Fibroblast of the aortic adventitia (primary cell): ENCODE measurements around the gene SDK2. TPM values are rescaled to one million over a fixed set of nuclear protein-coding genes. Genes with fewer than 3 reads are reported as not detected.
A peak's percentile ranks its signal among the peaks of the same experiment; 100 is the strongest.

Source experiments
- DNase-seq: peaks from one replicate; pipeline ENCODE4 v3.0.0-alpha.2; 2010; ENCODE audit warnings: low read depth
- H3K4me3 ChIP-seq: 2 replicates; pipeline ENCODE4 v1.5.1; 2011; ENCODE audit warnings: low read depth, mild to moderate bottlenecking, control low read depth, low read length, moderate library complexity
- CTCF ChIP-seq: IDR thresholded peaks from 2 replicates; pipeline ENCODE4 v1.5.1; 2011; ENCODE audit warnings: mild to moderate bottlenecking, low read length, control low read depth, inconsistent platforms; ENCODE audit not compliant: insufficient read depth
- total RNA-seq: library from RNA; depleted of rRNA; stranded (reverse); fragments of >200 nt; gene quantifications from 2 replicates; pipeline ENCODE4 v1.2.3, GENCODE V29; 2012; ENCODE audit warnings: low replicate concordance

SDK2 gene
- total RNA-seq, 1 donor: not detected

GRCh38 chr17:73432624-73433190, 211.5 kb downstream of the SDK2 start:
- H3K4me3 ChIP-seq: no peak overlapping the region
- no peak for TF ChIP-seq CTCF
- no peak for DNase-seq

- DNase-seq: no peak
- TF ChIP-seq CTCF: no peak
- no peak overlapping the region for H3K4me3 ChIP-seq
Measured at GRCh38 chr17:73431401-73432205, 212.6 kb downstream of the SDK2 start.

GRCh38 chr17:73430848-73431247, 213.4 kb downstream of the SDK2 start:
- no peak overlapping the region for H3K4me3 ChIP-seq
- DNase-seq: peak; percentile 2
- no peak for TF ChIP-seq CTCF

GRCh38 chr17:73430165-73430680, 214.0 kb downstream of the SDK2 start:
- no peak overlapping the region for H3K4me3 ChIP-seq
- DNase-seq: no peak
- no peak for TF ChIP-seq CTCF

GRCh38 chr17:73429440-73430164, 214.6 kb downstream of the SDK2 start:
- peak; percentile 97 for TF ChIP-seq CTCF
- no peak overlapping the region for H3K4me3 ChIP-seq
- DNase-seq: peak; percentile 71

GRCh38 chr17:73427198-73427597, 217.0 kb downstream of the SDK2 start:
- no peak for TF ChIP-seq CTCF
- H3K4me3 ChIP-seq: no peak overlapping the region
- no peak for DNase-seq
